Neural progenitor cell (in vitro differentiated cells): ENCODE data around the gene SMG6. TPM values are rescaled to one million over a fixed set of nuclear protein-coding genes. Genes with fewer than 3 reads are reported as not detected.
"Not testable (repeated sequence)": the region's sequence is repeated elsewhere in the genome, so short reads cannot be mapped to it uniquely, and the experiment has no call there.

Experiments used
- DNase-seq: peaks from one replicate; pipeline ENCODE4 v3.0.0-alpha.2; 2016; ENCODE audit warnings: low spot score
- H2AFZ ChIP-seq: fragments of 200-600 bp; sonication (generic); replicated peaks from 2 replicates; pipeline ENCODE4 v1.6.1; 2016; ENCODE audit warnings: antibody characterized with exemption
- H3F3A ChIP-seq: fragments of 200-600 bp; sonication (generic); 2 replicates; pipeline ENCODE4 v1.6.1; 2016; ENCODE audit warnings: antibody characterized with exemption, low read depth
- H3K27ac ChIP-seq: fragments of 200-600 bp; sonication (generic); 2 replicates; pipeline ENCODE4 v1.5.1; 2016; ENCODE audit warnings: mild to moderate bottlenecking
- H3K27me3 ChIP-seq: fragments of 200-600 bp; sonication (generic); 2 replicates; pipeline ENCODE4 v1.6.1; 2016; ENCODE audit warnings: mild to moderate bottlenecking, moderate library complexity
- H3K36me3 ChIP-seq: fragments of 200-600 bp; sonication (generic); 2 replicates; pipeline ENCODE4 v1.5.1; 2016
- H3K4me1 ChIP-seq: fragments of 200-600 bp; sonication (generic); 2 replicates; pipeline ENCODE4 v1.6.1; 2016; ENCODE audit warnings: mixed run types
- H3K4me2 ChIP-seq: fragments of 200-600 bp; sonication (generic); 2 replicates; pipeline ENCODE4 v1.6.1; 2016
- H3K4me3 ChIP-seq: fragments of 200-600 bp; sonication (generic); 2 replicates; pipeline ENCODE4 v1.5.1; 2016
- H3K79me2 ChIP-seq: fragments of 200-600 bp; sonication (generic); 2 replicates; pipeline ENCODE4 v1.6.1; 2016; ENCODE audit warnings: low read depth
- H3K9ac ChIP-seq: fragments of 200-600 bp; sonication (generic); 2 replicates; pipeline ENCODE4 v1.6.1; 2016
- H3K9me3 ChIP-seq: fragments of 200-600 bp; sonication (generic); 2 replicates; pipeline ENCODE4 v1.5.1; 2016; ENCODE audit warnings: low read depth
- H4K20me1 ChIP-seq: fragments of 200-600 bp; sonication (generic); 2 replicates; pipeline ENCODE4 v1.6.1; 2016; ENCODE audit warnings: low read depth
- H3K27ac Mint-ChIP-seq: 3 replicates; pipeline ENCODE4 v1.8.0; 2021; ENCODE audit warnings: mixed read lengths
- H3K27me3 Mint-ChIP-seq: 2 replicates; pipeline ENCODE4 v1.8.0; 2022; ENCODE audit warnings: low read depth, mild to moderate bottlenecking, inconsistent platforms, moderate library complexity, mixed read lengths; ENCODE audit not compliant: insufficient read depth
- H3K36me3 Mint-ChIP-seq: 3 replicates; pipeline ENCODE4 v1.8.0; 2021; ENCODE audit warnings: mixed read lengths
- H3K4me1 Mint-ChIP-seq: 3 replicates; pipeline ENCODE4 v1.8.0; 2021; ENCODE audit warnings: mixed read lengths
- H3K4me3 Mint-ChIP-seq: 3 replicates; pipeline ENCODE4 v1.8.0; 2021; ENCODE audit warnings: mild to moderate bottlenecking, moderate library complexity, mixed read lengths
- H3K9me3 Mint-ChIP-seq: 3 replicates; pipeline ENCODE4 v1.8.0; 2020; ENCODE audit warnings: mixed read lengths
- CTCF ChIP-seq: fragments of 200-600 bp; sonication (generic); IDR thresholded peaks from 2 replicates; pipeline ENCODE4 v1.5.1; 2017; ENCODE audit warnings: antibody characterized with exemption, mild to moderate bottlenecking
- EZH2 ChIP-seq: fragments of 200-600 bp; sonication (generic); IDR thresholded peaks from 2 replicates; pipeline ENCODE4 v1.6.1; 2017; ENCODE audit warnings: antibody characterized with exemption, mild to moderate bottlenecking, moderate library complexity
- EZH2phosphoT487 ChIP-seq: fragments of 200-600 bp; sonication (generic); IDR thresholded peaks from 2 replicates; pipeline ENCODE4 v1.6.1; 2017; ENCODE audit warnings: antibody characterized with exemption
- total RNA-seq: library from RNA; depleted of rRNA; stranded (reverse); fragments of >200 nt; gene quantifications from 2 replicates; pipeline ENCODE4 v1.2.3, GENCODE V29; 2015; ENCODE audit warnings: low replicate concordance

SMG6 gene
- total RNA-seq, 1 donor from 2014 or later = 19.0 TPM

DNA sequence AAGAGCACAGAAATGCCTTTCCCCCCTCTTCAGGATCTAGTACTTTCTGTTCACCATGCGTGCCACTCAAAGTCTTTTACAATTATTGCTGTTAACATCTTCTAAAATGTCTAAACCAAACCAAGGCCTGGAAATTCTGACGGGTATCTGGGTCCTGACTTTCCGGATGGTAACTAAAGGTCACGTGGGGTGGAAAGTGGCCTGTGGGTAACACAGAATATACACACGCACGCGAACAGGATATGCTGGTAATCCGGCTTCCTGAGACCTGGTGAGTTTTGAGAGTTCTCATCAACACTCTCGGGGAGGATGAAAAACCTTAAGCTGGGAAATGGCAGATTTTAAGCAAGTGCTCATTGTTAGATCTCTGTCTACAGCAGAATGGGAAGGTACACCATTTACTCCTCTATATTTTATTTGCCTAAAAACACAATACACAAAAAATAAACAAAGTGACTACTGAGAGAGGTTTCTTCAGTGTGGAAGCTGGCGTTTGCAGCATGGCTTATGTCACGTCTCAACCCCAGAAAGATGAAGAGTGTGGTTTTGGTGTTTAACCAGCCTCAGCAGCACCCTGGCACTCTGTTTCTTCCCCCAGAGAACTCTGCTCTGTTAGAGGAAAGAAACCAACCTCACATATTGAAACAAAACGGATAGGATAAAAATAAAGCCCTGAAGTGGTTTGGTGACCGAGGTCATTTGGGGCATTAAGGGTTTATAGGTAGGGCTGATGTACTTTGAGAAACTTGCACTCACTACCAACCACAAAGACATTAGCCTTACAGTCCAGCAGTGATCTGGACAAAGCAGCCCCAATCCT lies 37.3 kb downstream of the SMG6 start:
- no peaks in the 10 kb centered on the region for H3K4me1 Mint-ChIP-seq
- H3K4me3 Mint-ChIP-seq = no peak overlapping the region
- H3K27me3 Mint-ChIP-seq = no peaks in the 10 kb centered on the region
- Histone ChIP-seq H3K4me3 (no peak overlapping the region), H3K4me1 (no peaks in the 10 kb centered on the region), H3K27me3 (no peaks in the 10 kb centered on the region), H3K4me2 (no peak overlapping the region), H3F3A (no peaks in the 10 kb centered on the region), H3K9ac (no peak overlapping the region), H4K20me1 (peaks cover 6% of the 10 kb centered on the region), H2AFZ (no peak overlapping the region), H3K27ac (no peak overlapping the region), H3K79me2 (peaks cover 5% of the 10 kb centered on the region), H3K9me3 (no peaks in the 10 kb centered on the region), H3K36me3 (no peaks in the 10 kb centered on the region)
- no peak overlapping the region for H3K27ac Mint-ChIP-seq
- no peak for DNase-seq
- no peaks in the 10 kb centered on the region for H3K9me3 Mint-ChIP-seq
- TF ChIP-seq EZH2phosphoT487 (no peak), CTCF (no peak), EZH2 (no peak)
- peaks cover 22% of the 10 kb centered on the region for H3K36me3 Mint-ChIP-seq

- H3K4me2 ChIP-seq, H3K36me3 ChIP-seq, H4K20me1 ChIP-seq, H3F3A ChIP-seq, H3K9ac ChIP-seq, H3K27ac ChIP-seq, H3K27me3 ChIP-seq, H3K4me3 Mint-ChIP-seq, H3K4me1 Mint-ChIP-seq, H3K79me2 ChIP-seq, H3K9me3 Mint-ChIP-seq, H3K4me3 ChIP-seq, H2AFZ ChIP-seq, DNase-seq, H3K4me1 ChIP-seq, H3K9me3 ChIP-seq, H3K27me3 Mint-ChIP-seq, H3K27ac Mint-ChIP-seq: not testable (repeated sequence)
- H3K36me3 Mint-ChIP-seq = peaks cover 21% of the 10 kb centered on the region
Measured at GRCh38 chr17:2265166-2265565, 38.4 kb downstream of the SMG6 start.

DNA sequence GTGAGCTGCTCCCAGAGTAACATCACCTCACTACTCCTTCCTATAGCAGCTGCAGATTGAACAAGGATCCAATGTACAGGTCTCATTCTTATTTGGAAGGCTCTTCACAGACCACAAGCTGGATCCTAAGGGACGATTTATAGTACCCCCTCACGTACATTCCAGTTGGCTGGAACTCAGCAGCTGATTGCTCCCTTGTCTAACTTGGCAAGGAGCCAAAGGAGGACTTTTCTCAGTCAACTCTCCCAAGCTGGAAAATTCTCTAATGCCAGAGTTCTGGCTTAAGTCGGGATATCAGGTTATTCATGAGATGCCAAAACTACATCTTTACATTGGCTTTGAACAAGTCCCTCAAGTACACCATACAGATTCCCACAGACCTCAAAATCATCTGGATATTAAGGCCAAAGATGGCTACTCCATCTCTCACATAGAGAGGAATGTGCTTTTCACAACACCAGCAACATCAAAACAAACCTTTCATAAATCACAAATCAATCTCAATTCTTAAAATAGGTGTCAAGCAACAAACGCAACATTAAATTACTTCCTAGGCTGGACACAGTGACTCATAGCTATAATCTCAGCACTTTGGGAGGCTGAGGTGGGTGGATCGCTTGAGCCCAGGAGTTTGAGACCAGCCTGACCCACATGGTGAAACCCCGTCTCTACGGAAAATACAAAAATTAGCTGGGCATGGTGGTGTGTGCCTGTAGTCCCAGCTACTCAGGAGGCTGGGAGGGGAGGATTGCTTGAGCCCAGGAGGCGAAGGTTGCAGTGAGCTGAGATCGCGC lies 39.3 kb downstream of the SMG6 start:
- no peaks in the 10 kb centered on the region for H3K36me3 ChIP-seq
- H3K4me2 ChIP-seq = no peak overlapping the region
- H3K4me1 ChIP-seq = no peaks in the 10 kb centered on the region

More for the DNA sequence above, 39.3 kb downstream of the SMG6 start:
- no peaks in the 10 kb centered on the region for H3F3A ChIP-seq
- Mint-ChIP-seq H3K9me3 (no peaks in the 10 kb centered on the region), H3K4me1 (no peaks in the 10 kb centered on the region), H3K4me3 (no peak overlapping the region), H3K36me3 (peaks cover 25% of the 10 kb centered on the region), H3K27me3 (no peaks in the 10 kb centered on the region), H3K27ac (no peak overlapping the region)
- no peak overlapping the region for H3K27ac ChIP-seq
- no peaks in the 10 kb centered on the region for H3K27me3 ChIP-seq
- H2AFZ ChIP-seq = no peak overlapping the region
- no peak overlapping the region for H3K9ac ChIP-seq
- DNase-seq = no peak
- no peak for TF ChIP-seq EZH2phosphoT487
- TF ChIP-seq CTCF = no peak
- TF ChIP-seq EZH2 = no peak
- H4K20me1 ChIP-seq = peaks cover 6% of the 10 kb centered on the region
- H3K79me2 ChIP-seq = peaks cover 5% of the 10 kb centered on the region
- H3K4me3 ChIP-seq = no peak overlapping the region
- H3K9me3 ChIP-seq = no peaks in the 10 kb centered on the region
